ENCODE results near the gene CD8A.

DNA sequence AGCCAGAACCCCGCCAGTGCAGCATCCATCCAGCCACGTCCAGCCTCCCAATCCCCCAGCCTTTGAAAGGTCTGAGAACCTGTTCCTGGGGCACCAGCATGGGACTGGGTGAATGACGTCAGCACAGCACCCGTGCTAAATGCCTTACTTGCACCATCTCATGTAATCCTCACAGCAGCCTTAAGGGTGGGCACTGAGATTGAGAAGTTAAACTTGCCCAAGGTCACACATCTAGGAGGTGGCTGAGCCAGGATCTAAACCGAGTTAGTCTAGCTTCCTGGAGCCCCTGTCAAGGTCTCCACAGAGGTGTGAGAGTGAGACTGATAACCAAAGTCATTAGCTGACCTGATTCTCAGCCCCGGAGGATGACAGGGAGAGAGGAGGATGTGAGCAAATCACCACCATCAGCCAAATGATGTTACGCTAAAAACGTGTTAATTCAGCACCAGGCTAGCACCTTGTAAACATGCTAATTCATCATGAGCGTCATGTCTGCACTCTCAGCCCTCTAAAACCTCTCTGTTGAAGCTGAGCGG, 4.6 kb downstream of the CD8A start:
- no peak for TF ChIP-seq PPARA (CRISPR knock-in tag; IDR thresholded peaks at IDR 0.05; ENCODE audit: borderline replicate concordance)
- TF ChIP-seq, protein P1, sequence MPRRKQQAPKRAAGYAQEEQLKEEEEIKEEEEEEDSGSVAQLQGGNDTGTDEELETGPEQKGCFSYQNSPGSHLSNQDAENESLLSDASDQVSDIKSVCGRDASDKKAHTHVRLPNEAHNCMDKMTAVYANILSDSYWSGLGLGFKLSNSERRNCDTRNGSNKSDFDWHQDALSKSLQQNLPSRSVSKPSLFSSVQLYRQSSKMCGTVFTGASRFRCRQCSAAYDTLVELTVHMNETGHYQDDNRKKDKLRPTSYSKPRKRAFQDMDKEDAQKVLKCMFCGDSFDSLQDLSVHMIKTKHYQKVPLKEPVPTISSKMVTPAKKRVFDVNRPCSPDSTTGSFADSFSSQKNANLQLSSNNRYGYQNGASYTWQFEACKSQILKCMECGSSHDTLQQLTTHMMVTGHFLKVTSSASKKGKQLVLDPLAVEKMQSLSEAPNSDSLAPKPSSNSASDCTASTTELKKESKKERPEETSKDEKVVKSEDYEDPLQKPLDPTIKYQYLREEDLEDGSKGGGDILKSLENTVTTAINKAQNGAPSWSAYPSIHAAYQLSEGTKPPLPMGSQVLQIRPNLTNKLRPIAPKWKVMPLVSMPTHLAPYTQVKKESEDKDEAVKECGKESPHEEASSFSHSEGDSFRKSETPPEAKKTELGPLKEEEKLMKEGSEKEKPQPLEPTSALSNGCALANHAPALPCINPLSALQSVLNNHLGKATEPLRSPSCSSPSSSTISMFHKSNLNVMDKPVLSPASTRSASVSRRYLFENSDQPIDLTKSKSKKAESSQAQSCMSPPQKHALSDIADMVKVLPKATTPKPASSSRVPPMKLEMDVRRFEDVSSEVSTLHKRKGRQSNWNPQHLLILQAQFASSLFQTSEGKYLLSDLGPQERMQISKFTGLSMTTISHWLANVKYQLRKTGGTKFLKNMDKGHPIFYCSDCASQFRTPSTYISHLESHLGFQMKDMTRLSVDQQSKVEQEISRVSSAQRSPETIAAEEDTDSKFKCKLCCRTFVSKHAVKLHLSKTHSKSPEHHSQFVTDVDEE (CRISPR knock-in tag; IDR thresholded peaks at IDR 0.05), result no peak
- no peak for TF ChIP-seq ZFP30 (CRISPR knock-in tag; IDR thresholded peaks at IDR 0.05)
- TF ChIP-seq, protein P2, sequence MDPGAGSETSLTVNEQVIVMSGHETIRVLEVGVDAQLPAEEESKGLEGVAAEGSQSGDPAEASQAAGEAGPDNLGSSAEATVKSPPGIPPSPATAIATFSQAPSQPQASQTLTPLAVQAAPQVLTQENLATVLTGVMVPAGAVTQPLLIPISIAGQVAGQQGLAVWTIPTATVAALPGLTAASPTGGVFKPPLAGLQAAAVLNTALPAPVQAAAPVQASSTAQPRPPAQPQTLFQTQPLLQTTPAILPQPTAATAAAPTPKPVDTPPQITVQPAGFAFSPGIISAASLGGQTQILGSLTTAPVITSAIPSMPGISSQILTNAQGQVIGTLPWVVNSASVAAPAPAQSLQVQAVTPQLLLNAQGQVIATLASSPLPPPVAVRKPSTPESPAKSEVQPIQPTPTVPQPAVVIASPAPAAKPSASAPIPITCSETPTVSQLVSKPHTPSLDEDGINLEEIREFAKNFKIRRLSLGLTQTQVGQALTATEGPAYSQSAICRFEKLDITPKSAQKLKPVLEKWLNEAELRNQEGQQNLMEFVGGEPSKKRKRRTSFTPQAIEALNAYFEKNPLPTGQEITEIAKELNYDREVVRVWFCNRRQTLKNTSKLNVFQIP (CRISPR knock-in tag; IDR thresholded peaks at IDR 0.05; ENCODE audit: borderline replicate concordance, low read depth), result no peak
- TF ChIP-seq ESRRG (CRISPR knock-in tag; IDR thresholded peaks at IDR 0.05), result no peak
- TF ChIP-seq, protein P3, sequence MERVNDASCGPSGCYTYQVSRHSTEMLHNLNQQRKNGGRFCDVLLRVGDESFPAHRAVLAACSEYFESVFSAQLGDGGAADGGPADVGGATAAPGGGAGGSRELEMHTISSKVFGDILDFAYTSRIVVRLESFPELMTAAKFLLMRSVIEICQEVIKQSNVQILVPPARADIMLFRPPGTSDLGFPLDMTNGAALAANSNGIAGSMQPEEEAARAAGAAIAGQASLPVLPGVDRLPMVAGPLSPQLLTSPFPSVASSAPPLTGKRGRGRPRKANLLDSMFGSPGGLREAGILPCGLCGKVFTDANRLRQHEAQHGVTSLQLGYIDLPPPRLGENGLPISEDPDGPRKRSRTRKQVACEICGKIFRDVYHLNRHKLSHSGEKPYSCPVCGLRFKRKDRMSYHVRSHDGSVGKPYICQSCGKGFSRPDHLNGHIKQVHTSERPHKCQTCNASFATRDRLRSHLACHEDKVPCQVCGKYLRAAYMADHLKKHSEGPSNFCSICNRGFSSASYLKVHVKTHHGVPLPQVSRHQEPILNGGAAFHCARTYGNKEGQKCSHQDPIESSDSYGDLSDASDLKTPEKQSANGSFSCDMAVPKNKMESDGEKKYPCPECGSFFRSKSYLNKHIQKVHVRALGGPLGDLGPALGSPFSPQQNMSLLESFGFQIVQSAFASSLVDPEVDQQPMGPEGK (CRISPR knock-in tag; IDR thresholded peaks at IDR 0.05; ENCODE audit: borderline replicate concordance), result no peak
- no peak for TF ChIP-seq ZNF565 (CRISPR knock-in tag; conservative IDR thresholded peaks at IDR 0.05; ENCODE audit: low read depth)
- TF ChIP-seq SNAI2 (CRISPR knock-in tag; IDR thresholded peaks at IDR 0.05), result no peak
- TF ChIP-seq TCF4 (CRISPR knock-in tag; IDR thresholded peaks at IDR 0.05; ENCODE audit: borderline replicate concordance), result no peak
- TF ChIP-seq ISL1 (CRISPR knock-in tag; IDR thresholded peaks at IDR 0.05), result no peak
- no peak for TF ChIP-seq ZFP3 (CRISPR knock-in tag; IDR thresholded peaks at IDR 0.05)
- no peak for TF ChIP-seq RARB (CRISPR knock-in tag; IDR thresholded peaks at IDR 0.05)
- TF ChIP-seq, protein P4, sequence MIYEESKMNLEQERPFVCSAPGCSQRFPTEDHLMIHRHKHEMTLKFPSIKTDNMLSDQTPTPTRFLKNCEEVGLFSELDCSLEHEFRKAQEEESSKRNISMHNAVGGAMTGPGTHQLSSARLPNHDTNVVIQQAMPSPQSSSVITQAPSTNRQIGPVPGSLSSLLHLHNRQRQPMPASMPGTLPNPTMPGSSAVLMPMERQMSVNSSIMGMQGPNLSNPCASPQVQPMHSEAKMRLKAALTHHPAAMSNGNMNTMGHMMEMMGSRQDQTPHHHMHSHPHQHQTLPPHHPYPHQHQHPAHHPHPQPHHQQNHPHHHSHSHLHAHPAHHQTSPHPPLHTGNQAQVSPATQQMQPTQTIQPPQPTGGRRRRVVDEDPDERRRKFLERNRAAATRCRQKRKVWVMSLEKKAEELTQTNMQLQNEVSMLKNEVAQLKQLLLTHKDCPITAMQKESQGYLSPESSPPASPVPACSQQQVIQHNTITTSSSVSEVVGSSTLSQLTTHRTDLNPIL (CRISPR knock-in tag; IDR thresholded peaks at IDR 0.05; ENCODE audit: low read depth), result no peak

Measured in SK-N-SH treated with all-trans-retinoic acid at 6 μM for 48 hours (cell line).